Mammary epithelial cell (primary cell): ENCODE data around the gene PHF24.

Experiments
- CTCF ChIP-seq, 2 donors: IDR thresholded peaks in 1 of 2; conservative IDR thresholded peaks in 1 of 2; 2 replicates each; pipeline ENCODE4 v1.5.1; 2011 to 2012; ENCODE audit warnings: inconsistent platforms in 2 of 2, low read length in 2 of 2, mild to moderate bottlenecking in 2 of 2, control low read depth in 1 of 2, low read depth in 1 of 2; ENCODE audit not compliant: insufficient read depth in 1 of 2; ENCODE audit errors: extremely low read depth in 1 of 2
- EZH2 ChIP-seq: IDR thresholded peaks from 2 replicates; pipeline ENCODE4 v1.6.1; 2012; ENCODE audit warnings: low read length, inconsistent platforms, borderline replicate concordance

GRCh38 chr9:34964458-34964857 is 6.4 kb downstream of the PHF24 start:
- TF ChIP-seq CTCF (conservative IDR thresholded peaks at IDR 0.05 in 1 of 2, IDR thresholded peaks at IDR 0.05 in 1 of 2; ENCODE audit: extremely low read depth in 1 of 2, insufficient read depth in 1 of 2, low read depth in 1 of 2, low read length in 2 of 2), result no peak
- no peak for TF ChIP-seq EZH2
